GM18907 (cell line): ENCODE measurements around the gene COPS7A.

ENCODE experiments used
- ATAC-seq: cut with Tn5 transposase; IDR thresholded peaks from one replicate; pipeline ENCODE4 v1.9.1; 2021; ENCODE audit warnings: mild to moderate bottlenecking, moderate library complexity; ENCODE audit not compliant: unreplicated experiment

Gene COPS7A

DNA sequence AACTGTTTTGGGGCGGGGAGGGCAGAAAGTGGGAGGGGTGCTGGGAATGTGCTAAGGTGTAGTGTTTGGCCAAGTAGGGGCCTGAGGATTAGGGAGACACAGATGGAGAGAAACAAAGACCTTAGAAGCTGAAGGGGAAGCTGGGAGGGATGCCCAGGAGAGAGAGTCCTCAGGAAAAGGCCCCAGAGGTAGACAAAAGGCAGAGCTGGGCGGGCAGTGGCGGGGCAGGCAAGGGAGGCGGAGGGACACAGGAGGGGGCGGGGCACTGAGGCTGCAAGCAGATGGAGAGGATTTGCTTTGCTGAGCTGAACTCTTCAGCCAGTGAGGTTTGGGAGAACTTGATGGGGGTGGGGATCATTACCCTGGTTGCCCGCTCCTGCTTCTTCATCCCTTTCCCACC, 45.1 kb downstream of the COPS7A start:
- ATAC-seq: no peak

DNA sequence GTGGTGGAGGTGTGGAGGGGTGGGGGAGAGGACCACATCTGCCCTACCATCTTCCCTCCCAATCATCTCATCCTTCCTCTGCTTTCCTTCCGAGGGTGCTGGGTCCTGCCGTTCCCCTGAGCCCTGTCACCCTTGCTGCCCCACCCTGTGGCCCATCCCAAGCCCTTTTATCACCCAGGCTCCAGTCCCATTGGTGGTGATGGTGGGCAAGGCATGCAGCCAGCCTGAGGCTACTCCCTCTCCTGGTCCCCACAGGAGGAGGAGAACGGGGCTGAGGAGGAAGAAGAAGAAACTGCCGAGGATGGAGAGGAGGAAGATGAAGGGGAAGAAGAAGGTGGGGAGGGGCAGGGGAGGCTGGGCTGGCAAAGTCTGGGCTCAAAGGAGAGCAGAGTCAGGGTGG, 45.8 kb downstream of the COPS7A start:
- ATAC-seq: no peak

DNA sequence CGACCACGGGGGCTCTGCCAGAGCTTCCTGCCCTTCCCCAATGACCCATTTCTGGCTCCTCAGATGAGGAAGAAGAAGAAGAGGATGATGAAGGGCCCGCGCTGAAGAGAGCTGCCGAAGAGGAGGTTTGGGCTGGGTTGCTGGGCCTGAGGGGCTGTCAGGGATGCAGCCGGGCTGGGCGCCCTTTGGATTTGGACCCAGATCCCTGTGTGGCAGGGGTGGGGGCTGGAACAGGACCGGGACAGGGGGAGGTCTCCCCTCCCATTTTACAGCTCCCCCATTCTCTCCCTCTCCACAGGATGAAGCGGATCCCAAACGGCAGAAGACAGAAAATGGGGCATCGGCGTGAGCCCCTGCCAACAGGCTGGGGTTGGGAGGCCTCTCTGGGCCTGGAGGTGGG, 46.2 kb downstream of the COPS7A start:
- ATAC-seq: no peak

DNA sequence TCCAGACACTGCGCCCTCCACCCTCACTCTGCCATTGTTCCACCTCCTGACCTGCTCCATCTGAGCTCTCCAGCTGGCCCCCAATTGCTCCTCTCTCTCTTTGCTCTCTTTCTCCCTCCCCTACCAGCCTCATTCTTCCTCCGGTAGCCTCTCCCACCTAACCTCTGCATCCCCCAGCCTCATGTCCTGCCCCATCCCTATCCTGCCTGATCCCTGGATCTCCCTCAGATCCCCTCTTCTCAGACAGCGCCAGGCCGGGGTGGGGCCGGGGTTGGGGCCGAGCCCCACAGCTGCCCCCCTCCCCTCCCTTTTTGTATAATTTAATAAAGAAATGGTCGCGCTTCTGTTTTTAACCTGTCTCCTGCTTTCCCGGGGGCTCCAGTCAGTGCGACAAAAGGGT, 46.8 kb downstream of the COPS7A start:
- no peak for ATAC-seq

DNA sequence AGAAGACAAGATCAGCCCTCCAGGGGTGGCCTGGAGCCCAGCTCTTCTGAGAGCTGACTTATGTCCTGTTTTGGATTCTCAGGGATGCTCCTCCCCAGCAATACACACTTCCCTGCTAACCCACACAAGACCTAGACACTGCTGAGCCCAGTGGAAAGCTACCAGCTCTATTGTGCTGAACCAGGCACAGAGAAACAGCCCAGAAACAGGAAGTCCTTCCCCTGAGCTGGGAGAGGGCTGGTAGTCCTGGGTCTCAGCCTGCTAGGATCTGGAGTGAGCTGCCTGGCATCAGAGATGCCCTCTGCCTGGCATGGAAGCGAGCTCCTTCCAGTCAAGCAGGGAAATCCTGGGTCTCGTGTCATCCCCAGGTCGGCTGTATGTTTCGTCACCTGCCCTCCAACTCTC, 47.2 kb downstream of the COPS7A start:
- ATAC-seq: no peak

DNA sequence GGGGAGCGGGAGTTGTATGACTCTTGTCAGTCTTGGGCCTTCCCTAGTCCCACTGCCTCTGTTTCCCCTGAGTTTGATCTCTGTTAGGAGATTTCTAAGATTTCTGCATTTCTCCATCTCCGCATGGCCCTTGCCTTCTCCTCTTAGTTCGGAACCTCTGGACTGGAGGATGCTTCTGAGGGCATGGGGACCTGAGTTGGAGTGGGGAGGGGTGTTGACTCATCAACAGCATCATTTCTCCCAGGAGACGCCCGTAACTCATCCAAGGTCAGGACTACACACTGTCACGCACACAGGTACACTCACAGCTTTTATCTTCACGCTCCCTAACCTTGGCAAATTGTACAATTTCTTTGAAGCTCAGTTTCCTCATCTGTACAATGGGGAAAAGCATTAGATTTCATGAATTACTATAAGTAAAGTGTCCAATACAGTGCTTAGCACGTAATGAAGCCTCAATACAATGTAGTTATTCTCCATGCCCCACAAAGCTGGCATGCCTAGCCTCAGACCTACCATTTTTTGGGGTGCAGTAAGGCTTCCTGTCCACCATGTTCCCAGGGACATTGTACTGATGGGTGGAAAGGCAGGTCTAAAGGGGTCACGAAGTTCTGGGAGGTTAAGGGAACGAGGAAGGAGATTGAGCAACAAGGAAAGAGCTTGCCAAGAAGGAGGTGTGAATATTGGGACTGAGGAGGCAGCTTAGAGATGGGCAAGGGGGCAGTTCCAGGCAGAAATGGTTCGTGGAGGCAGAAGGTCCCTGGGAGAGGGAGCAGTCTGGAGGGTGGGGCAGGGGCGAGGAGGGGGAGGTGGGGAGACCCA, 47.9 kb downstream of the COPS7A start:
- ATAC-seq: no peak

DNA sequence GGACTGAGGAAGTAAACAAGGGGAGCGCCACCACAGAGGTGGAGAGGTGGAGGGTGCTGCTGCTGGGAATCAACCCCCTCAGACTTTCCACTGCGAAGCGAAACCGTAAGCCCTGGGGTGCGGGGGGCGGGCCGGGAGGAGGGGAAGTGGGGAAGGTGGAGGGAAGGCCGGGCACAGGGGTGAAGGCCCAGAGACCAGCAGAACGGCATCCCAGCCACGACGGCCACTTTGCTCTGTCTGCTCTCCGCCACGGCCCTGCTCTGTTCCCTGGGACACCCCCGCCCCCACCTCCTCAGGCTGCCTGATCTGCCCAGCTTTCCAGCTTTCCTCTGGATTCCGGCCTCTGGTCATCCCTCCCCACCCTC, 48.5 kb downstream of the COPS7A start, which contains the start of gene LAG3:
LAG3 (plus strand) TSS at position 190 of the 365 bp plus-strand sequence. CDS start 333 bp downstream, outside the sequence.
- no peak for ATAC-seq

DNA sequence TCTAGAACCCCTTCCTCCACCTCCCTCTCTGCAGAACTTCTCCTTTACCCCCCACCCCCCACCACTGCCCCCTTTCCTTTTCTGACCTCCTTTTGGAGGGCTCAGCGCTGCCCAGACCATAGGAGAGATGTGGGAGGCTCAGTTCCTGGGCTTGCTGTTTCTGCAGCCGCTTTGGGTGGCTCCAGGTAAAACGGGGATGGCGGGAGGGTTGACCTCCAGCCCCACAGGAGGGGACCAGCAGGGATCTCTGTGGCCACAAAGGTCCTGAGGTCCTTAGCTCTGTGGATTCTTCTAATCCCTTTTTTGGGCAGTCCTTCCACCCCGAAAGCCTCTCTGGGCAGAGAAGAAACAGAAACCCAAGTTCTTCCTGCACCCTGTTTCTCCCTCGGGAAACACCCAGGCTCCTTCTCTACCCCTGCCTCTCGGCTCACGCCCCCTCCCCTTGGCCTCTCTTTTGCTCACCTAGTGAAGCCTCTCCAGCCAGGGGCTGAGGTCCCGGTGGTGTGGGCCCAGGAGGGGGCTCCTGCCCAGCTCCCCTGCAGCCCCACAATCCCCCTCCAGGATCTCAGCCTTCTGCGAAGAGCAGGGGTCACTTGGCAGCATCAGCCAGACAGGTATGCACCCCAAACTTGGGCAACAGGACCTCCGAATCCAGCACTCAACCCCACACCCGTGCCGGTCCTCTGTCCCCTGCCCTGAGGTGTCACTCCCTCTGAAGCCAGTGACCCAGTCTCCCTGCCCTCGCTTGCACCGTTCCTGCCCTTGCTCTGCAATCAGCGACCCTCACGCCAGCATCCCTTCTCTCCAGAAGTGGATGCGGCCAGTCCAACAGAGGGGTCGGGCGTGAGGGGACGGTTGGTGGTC, 49.1 kb downstream of the COPS7A start:
- no peak for ATAC-seq

DNA sequence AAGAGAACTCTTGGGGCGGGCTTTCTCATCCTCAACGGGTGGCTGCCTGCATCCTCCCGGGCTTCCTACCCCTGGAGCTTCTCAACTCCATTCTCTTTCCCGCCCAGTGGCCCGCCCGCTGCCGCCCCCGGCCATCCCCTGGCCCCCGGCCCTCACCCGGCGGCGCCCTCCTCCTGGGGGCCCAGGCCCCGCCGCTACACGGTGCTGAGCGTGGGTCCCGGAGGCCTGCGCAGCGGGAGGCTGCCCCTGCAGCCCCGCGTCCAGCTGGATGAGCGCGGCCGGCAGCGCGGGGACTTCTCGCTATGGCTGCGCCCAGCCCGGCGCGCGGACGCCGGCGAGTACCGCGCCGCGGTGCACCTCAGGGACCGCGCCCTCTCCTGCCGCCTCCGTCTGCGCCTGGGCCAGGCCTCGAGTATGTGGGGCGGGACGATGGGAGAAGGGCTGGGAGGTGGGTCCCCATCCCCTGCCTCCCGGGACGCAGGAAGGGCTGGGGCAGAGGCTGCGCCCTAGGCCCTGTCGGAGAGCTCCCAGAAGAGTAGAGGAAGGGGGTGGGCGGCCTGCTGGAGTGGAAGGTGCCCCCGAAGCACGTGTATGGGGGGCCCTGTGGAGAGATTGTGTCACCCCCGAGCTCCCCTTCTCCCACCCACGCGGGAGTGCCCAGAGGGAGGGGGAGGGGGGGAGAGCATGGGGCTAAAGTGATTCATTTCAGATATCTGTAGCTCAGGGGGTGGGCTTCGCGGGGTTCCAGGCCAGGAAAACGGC, 49.9 kb downstream of the COPS7A start:
- ATAC-seq: no peak

DNA sequence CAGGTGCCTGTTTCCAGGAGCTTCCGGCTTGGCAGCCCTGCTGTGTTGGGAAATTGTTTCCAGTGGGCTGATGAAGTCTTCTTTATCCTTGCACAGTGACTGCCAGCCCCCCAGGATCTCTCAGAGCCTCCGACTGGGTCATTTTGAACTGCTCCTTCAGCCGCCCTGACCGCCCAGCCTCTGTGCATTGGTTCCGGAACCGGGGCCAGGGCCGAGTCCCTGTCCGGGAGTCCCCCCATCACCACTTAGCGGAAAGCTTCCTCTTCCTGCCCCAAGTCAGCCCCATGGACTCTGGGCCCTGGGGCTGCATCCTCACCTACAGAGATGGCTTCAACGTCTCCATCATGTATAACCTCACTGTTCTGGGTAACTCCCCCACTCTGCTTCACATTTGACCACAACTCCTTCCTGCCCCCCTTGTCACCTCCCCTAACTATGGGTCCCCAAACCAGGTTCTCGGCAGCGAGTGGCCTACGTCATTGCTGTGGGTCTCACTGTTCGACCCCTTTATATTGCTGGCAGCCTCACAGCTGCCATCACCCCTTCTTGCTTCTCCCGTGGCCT, 50.7 kb downstream of the COPS7A start:
- no peak for ATAC-seq

DNA sequence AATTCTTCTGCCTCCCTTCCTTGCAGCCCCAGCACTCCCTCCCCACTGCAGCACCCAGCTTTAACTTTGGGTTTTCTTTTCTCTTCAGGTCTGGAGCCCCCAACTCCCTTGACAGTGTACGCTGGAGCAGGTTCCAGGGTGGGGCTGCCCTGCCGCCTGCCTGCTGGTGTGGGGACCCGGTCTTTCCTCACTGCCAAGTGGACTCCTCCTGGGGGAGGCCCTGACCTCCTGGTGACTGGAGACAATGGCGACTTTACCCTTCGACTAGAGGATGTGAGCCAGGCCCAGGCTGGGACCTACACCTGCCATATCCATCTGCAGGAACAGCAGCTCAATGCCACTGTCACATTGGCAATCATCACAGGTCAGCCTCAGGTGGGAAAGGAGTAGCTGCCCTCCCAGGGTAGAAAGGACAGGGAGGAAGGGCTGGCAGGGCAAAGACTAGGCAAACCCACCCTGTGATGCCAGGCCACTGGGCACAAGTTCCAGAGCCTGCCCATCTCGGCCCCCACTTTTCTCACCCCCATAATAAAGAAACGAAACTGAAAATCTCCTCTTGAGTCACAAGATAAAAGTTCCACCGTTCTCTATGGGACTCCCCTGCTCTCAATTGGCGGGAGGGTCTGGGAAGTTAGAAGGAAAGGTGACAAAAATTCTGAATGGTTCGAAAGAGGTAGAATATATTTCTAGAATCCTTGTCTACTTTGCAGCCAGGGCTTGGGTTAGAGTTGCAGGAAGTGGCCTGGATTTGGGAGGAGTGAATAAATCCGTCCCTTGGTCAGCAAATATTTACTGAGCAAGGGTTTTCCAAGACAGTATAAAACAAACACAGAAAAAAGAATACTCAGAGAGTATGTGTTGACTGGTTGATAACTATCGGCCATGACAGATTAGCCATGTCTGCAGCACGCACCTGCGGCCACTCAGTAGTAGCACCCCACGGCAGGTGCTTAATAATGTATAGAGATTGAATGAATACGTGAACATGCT, 51.6 kb downstream of the COPS7A start:
- ATAC-seq: no peak

DNA sequence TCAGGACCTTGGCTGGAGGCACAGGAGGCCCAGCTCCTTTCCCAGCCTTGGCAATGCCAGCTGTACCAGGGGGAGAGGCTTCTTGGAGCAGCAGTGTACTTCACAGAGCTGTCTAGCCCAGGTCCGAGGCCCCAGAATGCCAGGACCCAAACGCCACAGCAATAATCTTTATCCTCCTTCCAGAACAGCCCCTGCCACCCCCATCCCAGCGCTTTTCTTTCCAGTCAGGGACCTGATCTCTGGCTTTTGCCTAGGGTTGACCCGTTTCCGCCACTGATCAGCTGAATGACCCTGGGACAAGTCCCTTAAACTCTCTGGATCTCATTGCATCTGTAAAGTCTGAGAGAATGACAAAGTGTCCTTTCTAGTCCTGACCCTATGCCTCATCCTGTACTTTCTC, 53.5 kb downstream of the COPS7A start:
- ATAC-seq: no peak

DNA sequence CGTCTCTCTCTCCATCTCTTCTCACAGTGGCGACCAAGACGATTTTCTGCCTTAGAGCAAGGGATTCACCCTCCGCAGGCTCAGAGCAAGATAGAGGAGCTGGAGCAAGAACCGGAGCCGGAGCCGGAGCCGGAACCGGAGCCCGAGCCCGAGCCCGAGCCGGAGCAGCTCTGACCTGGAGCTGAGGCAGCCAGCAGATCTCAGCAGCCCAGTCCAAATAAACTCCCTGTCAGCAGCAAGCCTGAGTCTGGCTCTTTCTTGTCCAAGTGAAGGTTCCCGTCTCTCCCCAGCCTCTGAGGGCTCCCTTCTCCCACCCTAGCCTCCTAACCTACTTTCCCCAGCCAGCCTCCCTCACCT, 54.3 kb downstream of the COPS7A start:
- ATAC-seq: no peak

DNA sequence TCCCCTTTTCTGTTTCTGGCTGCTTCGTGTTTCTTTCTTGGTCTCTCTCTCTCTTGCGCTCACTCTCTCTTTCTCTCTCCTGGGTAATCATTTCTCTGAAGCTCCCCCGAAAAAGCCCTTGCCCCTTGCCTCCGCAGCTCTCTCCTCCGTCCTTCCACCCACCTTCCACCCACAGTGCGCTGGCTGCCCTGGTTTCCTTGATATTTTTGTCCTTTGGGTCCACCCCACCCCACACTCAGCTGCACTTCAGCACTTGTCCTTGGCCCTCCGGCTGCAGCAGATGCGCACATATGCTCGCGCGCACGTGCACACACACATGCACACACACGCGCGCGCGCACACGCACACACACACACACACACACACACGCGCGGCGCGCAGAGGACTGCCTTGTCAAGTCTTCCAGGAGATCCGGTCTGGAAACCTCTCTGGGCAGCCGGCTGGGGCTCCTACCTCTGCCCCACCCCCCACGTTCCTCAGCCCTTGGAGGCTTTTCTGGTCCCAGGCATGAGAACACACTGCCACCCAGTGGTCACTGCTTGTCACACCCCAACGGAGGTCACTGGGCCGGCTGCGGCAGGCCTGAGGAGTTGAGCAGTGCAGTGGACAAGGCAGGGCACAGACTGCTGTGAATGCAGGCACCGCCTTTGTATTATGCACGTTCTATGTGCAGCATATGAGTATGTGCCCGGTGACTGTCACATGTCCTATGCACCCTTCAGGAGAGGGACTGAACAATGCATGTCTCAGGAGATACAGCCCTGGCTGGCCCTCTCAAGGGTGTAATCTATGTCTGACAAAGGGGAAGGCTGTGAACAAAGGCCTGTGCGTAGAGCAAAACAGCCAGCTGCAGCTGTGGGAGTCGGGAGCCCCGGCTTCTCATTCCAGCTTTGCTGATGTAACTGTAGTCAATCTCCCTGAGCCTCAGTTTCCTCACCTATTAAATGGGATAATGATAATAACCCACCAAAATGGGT, 55.0 kb downstream of the COPS7A start:
- ATAC-seq: peak; percentile 71

DNA sequence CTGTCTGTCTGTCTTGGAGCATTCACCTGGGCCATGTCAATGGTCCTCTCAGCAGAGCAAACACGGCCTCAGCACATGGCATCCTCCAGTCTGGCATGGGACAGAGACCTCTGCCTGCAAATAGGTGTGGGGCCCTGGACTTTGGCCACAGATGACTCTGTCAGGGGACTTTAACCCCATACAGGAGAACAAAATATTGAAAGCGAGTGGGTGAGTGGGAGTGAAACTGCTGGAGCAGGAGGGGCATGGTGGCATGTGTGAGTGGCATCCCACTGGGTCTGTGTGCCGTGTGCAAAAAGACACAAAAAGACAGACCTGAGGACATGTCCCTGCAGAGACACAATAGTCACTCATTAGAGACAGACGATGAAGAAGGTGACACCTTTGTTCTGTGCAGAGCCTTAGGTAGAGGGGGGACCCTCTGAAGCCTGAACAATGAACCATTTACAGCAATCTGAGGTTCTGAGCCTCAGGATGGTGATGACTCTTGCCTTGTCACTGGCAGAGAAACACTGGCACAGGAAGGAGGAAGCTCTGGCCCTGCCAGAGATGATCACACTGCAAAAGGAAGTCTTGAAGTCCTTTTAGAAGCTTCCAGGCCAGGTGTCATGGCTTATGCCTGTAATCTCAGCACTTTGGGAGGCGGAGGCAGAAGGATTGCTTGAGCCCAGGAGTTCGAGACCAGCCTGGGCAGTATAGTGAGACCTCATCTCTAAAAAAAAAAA, 56.0 kb downstream of the COPS7A start:
- no peak for ATAC-seq

DNA sequence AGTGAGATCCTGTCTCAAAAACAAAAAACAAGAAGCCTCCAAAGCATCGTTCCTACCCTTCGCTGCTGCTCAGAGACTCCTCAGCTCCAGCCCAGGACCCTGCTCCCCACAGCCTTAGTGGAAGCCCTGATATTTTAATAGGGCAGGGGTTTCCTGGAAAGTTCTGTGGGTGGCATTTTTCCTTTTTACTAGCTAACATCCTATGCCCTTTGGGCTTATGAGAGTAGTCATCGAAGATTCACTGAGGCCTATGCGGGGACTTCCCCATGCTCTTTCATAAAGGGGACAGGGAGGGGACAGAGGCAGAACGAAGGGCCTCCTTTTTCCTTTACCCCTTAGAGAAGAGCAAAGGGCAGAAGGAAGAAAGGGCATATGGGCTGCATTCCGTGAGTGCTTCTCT, 56.7 kb downstream of the COPS7A start:
- ATAC-seq: no peak
